GM21447 (cell line): ENCODE data around the gene PERP.
"Not testable (repeated sequence)": the region's sequence is repeated elsewhere in the genome, so short reads cannot be mapped to it uniquely, and the experiment has no call there.

Experiments used
- ATAC-seq: cut with Tn5 transposase; IDR thresholded peaks from one replicate; pipeline ENCODE4 v1.9.1; 2021; ENCODE audit not compliant: unreplicated experiment

The PERP gene

GRCh38 chr6:138105880-138106664, 1.1 kb downstream of the PERP start:
- ATAC-seq, result no peak

DNA sequence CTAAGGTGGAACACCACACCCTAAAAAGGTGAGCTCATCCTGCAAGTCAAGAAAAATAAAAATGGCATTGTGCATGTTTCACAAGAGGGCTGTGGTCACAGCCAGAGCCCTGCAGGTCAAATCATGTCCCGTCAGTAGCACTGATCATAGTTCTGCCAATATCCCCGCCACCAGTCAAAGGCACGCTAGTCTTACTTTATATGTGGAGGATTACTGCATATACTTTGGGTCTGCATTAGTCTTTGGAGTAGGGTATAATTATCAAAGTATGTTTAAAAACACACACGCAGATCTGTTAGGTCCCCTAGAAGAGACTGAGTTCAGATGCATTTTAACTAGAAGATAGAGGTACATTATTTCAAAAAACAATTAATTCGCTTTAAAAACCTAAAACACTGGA, 1.8 kb downstream of the PERP start:
- no peak for ATAC-seq

GRCh38 chr6:138104618-138105213, 2.5 kb downstream of the PERP start:
- ATAC-seq, result no peak

GRCh38 chr6:138103871-138104270, 3.3 kb downstream of the PERP start:
- no peak for ATAC-seq

GRCh38 chr6:138101946-138102731, 5.1 kb downstream of the PERP start:
- no peak for ATAC-seq

- no peak for ATAC-seq
Observed at GRCh38 chr6:138099832-138100231, 7.4 kb downstream of the PERP start.

DNA sequence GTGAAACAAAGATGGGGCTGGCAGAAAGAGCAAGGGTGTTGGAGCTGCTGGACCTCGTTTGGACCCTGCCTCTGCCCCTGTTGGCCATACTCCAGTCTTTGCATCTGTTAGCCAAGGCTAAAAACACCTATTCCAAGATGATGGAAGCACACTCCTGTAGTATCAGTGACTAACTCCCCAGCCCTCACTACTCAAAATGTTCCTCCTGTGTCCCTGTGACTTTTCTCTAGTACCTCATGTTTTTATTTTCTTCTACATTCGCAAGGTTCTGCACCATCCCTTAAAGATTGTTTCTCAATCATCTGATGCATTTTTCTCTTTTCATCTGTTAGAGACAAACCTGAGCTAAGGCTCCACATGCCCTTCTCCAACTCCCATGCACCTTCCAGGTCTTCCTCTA, 8.9 kb downstream of the PERP start:
- no peak for ATAC-seq

- no peak for ATAC-seq
Observed at GRCh38 chr6:138094260-138094659, 13.0 kb downstream of the PERP start.

DNA sequence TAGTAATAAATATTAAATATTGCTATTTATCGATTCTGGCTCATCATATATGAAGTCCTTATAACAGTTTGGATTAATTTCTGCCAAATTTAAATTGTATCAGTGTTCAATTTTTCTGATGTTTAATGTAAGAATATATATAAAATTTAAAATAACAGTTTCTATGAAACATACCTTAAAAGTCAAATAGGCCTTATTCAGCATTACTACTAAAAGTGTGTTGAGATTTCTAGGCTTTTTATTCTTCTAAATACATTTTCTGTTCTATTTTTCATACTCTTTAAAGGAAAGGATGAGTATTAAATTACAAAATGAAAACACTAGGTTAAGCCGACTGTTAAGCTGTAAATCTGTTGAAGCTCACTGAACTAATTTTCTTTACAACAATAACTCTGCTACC, 13.6 kb downstream of the PERP start:
- ATAC-seq, result no peak

GRCh38 chr6:138092686-138093085, 14.5 kb downstream of the PERP start:
- no peak for ATAC-seq

DNA sequence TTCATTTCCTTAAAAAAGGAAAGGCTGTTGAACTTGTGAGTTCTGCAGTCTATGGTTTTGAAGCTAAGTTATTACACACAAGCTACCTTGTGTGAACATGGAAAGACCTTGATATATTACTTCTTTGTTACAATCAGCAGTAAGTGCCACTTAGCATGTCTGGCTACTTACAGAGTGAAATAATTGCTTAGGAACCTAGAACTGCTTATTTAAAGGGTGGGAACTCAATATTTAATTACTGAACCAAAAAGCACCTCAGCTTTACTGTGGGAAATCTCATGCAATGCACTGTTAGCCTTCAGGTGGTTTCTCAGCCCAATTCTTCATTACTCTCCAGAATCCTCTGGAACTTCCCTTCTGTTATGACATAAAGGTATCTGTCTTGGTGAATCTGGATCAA, 17.9 kb downstream of the PERP start:
- no peak for ATAC-seq

DNA sequence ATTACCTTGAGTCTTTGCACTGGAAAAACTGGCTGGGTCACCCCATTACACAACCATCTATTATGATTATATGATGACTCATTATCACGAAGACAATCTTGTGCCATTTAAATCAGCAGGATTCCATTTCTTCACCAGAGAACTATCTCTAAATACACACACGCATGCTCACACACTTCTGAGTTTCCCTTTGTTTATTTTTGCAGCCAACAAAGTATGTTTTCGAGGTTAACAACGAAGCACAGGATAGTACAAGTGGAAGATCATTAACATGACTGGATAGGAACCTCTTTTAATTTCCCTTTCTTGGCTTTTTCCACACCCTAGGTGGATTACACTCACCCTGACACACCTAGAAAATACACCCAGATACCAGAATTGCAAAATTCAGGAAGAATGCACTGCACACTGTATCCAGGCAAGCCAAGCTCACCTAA, 18.9 kb downstream of the PERP start:
- no peak for ATAC-seq

GRCh38 chr6:138087593-138088325, 19.5 kb downstream of the PERP start:
- ATAC-seq, result no peak

GRCh38 chr6:138086573-138087196, 20.5 kb downstream of the PERP start:
- ATAC-seq, result no peak

- no peak for ATAC-seq
Observed at GRCh38 chr6:138085839-138086222, 21.4 kb downstream of the PERP start.

- no peak for ATAC-seq
Observed at GRCh38 chr6:138084904-138085838, 22.0 kb downstream of the PERP start.

DNA sequence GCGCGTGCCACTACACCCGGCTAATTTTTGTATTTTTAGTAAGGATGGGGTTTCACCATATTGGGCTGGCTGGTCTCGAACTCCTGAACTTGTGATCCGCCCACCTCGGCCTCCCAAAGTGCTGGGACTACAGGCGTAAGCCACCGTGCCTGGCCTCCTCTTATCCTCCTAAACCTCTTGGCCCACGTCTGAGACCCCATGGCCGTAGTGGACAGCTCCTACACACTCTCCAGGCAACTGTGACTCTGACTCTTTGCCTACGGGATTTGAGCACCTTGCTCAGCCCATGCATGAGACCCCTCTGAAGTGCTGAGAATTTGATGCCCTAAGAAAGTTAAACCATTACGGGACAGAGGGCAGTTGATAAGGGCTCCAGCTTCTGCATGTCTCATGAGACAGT, 25.0 kb downstream of the PERP start:
- ATAC-seq, result no peak

GRCh38 chr6:138079556-138079955, 27.7 kb downstream of the PERP start:
- ATAC-seq, result not testable (repeated sequence)

- ATAC-seq, result no peak
Observed at GRCh38 chr6:138078491-138078890, 28.7 kb downstream of the PERP start.

- no peak for ATAC-seq
Observed at GRCh38 chr6:138073264-138073663, 34.0 kb downstream of the PERP start.
